ENCODE results near the gene CLP1.
"Not testable (repeated sequence)": the region's sequence is repeated elsewhere in the genome, so short reads cannot be mapped to it uniquely, and the experiment has no call there.

The CLP1 gene

GRCh38 chr11:57641011-57641807 is 16.4 kb upstream of the CLP1 start:
- peak; percentile 72 for DNase-seq (ENCODE audit: low spot score)

DNA sequence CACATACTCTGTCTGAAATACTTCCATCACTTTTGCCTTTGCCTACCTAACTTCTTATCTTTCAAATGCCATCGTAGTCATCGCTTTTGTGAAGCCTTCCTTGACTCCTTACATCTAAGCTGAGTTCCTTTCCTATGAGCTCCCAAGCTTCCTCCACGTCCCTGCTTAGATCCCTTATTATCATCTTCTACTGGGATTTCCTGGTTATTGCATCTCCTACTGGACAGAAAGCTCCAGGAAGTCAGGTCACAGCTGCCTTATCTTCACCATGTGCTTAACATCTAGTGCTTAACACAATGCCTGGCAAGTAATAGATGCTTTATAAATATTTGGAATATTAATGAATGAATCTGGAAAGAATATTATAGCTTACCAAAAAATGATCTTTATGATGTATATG is 13.8 kb upstream of the CLP1 start:
- no peak for DNase-seq (ENCODE audit: low spot score)

GRCh38 chr11:57644748-57645688 is 12.5 kb upstream of the CLP1 start:
- DNase-seq (ENCODE audit: low spot score): peak; percentile 80

GRCh38 chr11:57645689-57646085 is 11.9 kb upstream of the CLP1 start:
- DNase-seq (ENCODE audit: low spot score): no peak

DNA sequence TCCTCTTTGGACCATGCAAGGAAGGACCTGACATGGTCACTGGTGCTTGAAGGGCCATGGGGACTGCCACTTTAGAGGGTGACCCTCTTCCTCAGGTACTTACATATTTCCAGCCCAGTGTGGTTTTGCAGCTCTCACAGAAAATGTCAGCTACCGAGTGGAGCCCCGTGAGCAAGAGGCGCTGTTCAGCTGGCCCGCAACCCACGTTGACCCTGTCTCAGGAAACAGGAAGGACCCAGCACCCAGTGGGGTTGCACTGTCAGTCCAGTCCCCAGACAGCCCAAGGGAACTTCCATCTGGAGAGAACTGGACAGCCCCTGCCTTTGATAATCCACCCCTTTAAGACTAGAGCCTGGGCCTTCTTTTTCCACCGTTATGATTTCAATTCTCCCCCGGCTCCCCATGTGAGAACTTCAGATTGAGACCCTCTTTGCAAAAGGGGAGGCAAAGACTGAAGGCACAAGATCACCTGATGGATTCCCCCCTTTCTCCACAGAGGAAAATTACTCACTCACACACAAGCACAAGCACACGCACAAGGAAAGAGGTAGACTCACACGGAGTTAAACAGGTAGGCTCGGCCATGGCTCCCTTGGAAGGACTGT is 11.3 kb upstream of the CLP1 start:
- DNase-seq (ENCODE audit: low spot score): no peak

GRCh38 chr11:57646799-57647303 is 10.7 kb upstream of the CLP1 start:
- no peak for DNase-seq (ENCODE audit: low spot score)

DNA sequence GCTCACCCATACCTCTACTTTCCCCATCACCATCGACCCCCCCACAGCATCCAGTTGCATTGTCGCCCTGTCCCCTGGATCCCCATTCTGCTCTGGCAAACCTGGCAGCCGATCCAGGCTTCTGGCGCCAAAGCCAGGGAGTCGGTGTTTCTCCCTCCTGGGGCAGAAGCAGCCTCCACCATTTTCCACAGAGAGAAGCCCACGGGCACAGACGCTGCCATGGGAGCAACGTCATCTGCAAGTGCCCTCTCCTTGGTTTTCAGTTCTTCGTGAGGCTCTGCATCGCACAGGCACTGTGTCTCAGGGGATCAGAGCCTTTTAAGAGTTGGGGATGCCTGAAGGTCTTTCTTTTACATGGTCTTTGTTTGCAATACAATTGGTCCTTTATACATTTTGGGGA is 10.2 kb upstream of the CLP1 start:
- DNase-seq (ENCODE audit: low spot score): no peak

DNA sequence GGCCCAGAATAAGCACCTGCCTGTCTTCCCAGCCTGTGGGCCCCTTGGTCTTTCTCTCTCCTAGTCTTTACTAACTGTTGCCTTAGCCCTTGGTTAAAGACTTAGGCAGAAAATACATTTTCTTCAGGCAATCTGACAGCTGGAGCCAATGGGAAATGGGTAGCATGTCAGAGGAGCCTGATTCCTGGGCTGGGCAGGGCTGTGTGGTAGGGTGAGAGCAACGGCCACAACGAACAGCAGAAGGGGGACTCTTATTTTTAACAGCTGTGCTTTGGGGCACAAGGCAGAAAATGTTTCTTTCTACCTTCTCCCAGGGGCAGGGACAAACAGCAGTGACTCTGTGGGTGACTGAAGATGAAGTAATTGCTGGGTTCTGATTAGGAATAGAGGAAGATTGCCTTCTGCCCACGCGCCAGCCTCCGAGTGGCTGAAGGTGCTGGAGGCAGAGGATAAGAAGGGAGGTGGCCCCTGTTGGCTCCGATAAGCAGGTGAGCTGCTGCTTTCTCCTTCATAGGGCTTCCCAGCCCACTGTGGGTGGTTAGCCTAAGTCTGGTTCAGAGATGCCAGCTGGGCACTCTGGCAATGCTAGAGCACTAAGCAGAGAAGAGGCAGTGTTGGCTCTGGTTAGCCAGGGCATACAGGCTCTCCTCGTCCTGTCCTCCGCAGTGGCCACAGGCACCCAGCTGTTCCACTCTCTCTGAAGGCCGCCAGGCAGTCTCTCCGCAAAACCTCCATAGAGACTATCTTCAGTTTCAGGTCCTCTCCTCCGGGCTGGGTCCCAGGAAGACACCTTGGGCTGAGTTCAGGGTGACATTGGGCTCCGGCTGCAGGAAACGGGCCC is 9.4 kb upstream of the CLP1 start:
- peak; percentile 24 for DNase-seq (ENCODE audit: low spot score)

- DNase-seq (ENCODE audit: low spot score): no peak
These were observed 8.5 kb upstream of the CLP1 start for GRCh38 chr11:57648801-57649735.

GRCh38 chr11:57649826-57650738 is 7.5 kb upstream of the CLP1 start, which contains the start of gene YPEL4:
Gene YPEL4, minus strand, starts transcription at chr11:57649912. Its CDS starts 2,805 bp downstream, at chr11:57647107.
- DNase-seq (ENCODE audit: low spot score): peak; percentile 91

DNA sequence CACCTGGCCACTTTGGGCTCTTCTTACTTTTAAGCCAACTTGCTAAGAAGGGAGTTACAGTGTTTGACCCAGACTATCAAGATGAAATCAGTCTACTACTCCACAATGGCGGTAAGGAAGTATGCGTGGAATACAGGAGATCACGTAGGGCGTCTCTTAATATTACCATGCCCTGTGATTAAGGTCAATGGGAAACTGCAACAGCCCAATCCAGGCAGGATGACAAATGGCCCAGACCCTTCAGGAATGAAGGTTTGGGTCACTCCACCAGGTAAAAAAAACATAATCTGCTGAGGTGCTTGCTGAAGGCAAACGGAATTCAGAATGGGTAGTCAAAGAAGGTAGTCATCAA is 6.8 kb upstream of the CLP1 start:
- no peak for DNase-seq (ENCODE audit: low spot score)

- DNase-seq (ENCODE audit: low spot score): no peak
These were observed 6.2 kb upstream of the CLP1 start for GRCh38 chr11:57651408-57651807.

DNA sequence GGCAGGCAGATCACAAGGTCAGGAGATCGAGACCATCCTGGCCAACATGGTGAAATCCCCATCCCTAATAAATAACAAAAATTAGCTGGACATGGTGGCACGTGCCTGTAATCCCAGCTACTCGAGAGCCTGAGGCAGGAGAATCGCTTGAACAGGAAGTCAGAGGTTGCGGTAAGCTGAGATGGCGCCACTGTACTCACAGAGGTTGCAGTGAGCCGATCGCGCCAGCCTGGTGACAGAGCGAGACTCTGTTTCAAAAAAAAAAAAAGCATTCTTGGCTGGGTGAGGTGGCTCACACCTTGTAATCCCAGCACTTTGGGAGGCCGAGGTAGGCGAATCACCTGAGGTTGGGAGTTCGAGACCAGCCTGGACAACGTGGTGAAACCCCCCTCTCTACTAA is 5.3 kb upstream of the CLP1 start:
- not testable (repeated sequence) for DNase-seq (ENCODE audit: low spot score)

DNA sequence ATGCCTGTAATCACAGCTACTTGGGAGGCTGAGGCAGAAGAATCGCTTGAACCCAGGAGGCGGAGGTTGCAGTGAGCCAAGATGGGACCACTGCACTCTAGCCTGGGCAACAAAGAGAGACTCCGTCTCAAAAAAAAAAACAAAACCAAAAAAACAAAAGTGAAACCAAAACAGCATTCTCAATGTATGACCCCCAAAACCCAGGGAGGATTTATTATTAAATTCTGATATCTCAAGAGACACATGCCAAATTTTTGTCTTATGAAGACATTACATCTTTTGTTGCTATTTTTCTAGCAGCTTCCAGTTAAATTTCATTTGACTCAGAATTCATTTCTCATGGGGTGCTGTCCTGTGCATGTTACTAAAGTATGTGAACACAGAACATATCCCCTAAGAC is 4.9 kb upstream of the CLP1 start:
- no peak for DNase-seq (ENCODE audit: low spot score)

- DNase-seq (ENCODE audit: low spot score): no peak
These were observed 4.4 kb upstream of the CLP1 start for GRCh38 chr11:57653163-57653562.

GRCh38 chr11:57656885-57657193 is 723 bp upstream of the CLP1 start:
- no peak for DNase-seq (ENCODE audit: low spot score)

DNA sequence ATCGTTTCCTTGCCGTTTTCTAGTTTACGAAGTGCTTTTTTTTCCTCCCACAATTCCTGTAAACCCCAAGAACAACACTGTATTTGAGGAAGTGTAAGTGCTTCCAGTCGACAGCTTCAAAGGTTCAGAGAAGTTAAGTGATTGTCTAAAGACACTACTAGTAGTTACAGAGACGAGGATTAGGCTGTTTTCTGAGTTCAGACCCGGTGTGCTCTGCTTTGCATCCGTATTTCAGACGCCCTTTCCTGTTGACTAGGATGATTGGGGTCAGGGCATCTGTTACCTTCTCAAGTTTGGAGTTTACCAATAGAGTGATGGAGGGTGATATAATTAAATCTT is 430 bp downstream of the CLP1 start:
- DNase-seq (ENCODE audit: low spot score): no peak

- no peak for DNase-seq (ENCODE audit: low spot score)
These were observed 2.1 kb downstream of the CLP1 start for GRCh38 chr11:57659669-57660068.

- DNase-seq (ENCODE audit: low spot score): no peak
These were observed 5.3 kb downstream of the CLP1 start for GRCh38 chr11:57662893-57663292.

DNA sequence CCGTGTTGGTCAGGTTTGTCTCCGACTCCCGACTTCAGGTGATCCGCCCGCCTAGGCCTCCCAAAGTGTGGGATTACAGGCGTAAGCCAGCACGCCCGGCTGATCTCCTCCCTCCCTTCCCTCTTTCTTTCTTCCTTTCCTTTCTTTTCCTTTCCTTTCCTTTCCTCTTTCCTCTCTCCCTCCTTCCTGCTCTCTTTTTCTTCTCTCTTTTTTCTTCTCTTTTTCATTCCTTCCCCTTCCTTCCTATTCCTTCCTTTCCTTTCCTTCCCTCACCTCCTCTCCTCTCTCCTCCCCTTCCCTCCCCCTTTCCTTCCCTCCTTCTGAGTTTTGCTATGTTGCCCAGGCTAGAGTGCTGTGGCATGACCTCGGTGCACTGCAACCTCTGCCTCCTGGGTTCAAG is 6.4 kb downstream of the CLP1 start:
- no peak for DNase-seq (ENCODE audit: low spot score)

Data from AG08395 (cell line).